Body of pancreas (tissue), 4 donors: ENCODE measurements around the gene CLPX. TPM values are rescaled to one million over a fixed set of nuclear protein-coding genes. Genes with fewer than 3 reads are reported as not detected.
A peak's percentile ranks its signal among the peaks of the same experiment; 100 is the strongest.
"Not testable (repeated sequence)": the region's sequence is repeated elsewhere in the genome, so short reads cannot be mapped to it uniquely, and the experiment has no call there.

ENCODE experiments used
- ATAC-seq: fragments of 150-250 bp; one replicate; pipeline ENCODE4 v1.9.1; 2016
- DNase-seq, 4 donors: peaks; one replicate each; pipeline ENCODE4 v3.0.0-alpha.2; 2019
- H3K27ac ChIP-seq, 4 donors: fragments of 200-600 bp; sonication (generic); 1 replicate in 3 of 4; 2 replicates in 1 of 4; pipeline versions ENCODE4 v1.5.1 to v1.6.1; 2016 to 2019; ENCODE audit warnings: mild to moderate bottlenecking in 1 of 4, mixed read lengths in 1 of 4, moderate library complexity in 1 of 4
- H3K27me3 ChIP-seq, 2 donors: fragments of 200-600 bp; sonication (generic); one replicate each; pipeline ENCODE4 v1.6.0; 2016; ENCODE audit warnings: mild to moderate bottlenecking in 1 of 2
- H3K36me3 ChIP-seq, 2 donors: fragments of 200-600 bp; sonication (generic); replicated peaks in 1 of 2; 2 replicates each; pipeline ENCODE4 v1.5.1; 2016; ENCODE audit warnings: low read depth in 2 of 2; ENCODE audit not compliant: insufficient read depth in 1 of 2
- H3K4me1 ChIP-seq: fragments of 200-600 bp; sonication (generic); one replicate; pipeline ENCODE4 v1.6.0; 2016
- H3K4me3 ChIP-seq, 2 donors: fragments of 200-600 bp; sonication (generic); 1 replicate in 1 of 2; 2 replicates in 1 of 2; pipeline ENCODE4 v1.5.1; 2016 to 2019
- H3K9me3 ChIP-seq, 3 donors: fragments of 200-600 bp; sonication (generic); 1 replicate in 2 of 3; 2 replicates in 1 of 3; pipeline ENCODE4 v1.5.1; 2016
- POLR2A ChIP-seq, 3 donors: fragments of 450-650 bp; IDR thresholded peaks; one replicate each; pipeline ENCODE4 v1.6.1; 2016; ENCODE audit warnings: antibody characterized with exemption in 3 of 3, mild to moderate bottlenecking in 2 of 3
- WGBS, 2 donors: methylation state at CpG; one replicate each; pipeline ENCODE4 v1.1.5; 2017; 5-methylcytosine and 5-hydroxymethylcytosine counted together
- intact Hi-C: fragments of 100-400 bp; cut with DNase I; formaldehyde crosslinking; loops from one replicate; pipeline ENCODE4 v1.15.1; 2023
- total RNA-seq, 2 donors: library from RNA; depleted of rRNA; stranded (reverse); fragments of >200 nt; gene quantifications; one replicate each; pipeline ENCODE4 v1.1.0, GENCODE V29; 2016
- TF ChIP-seq, protein P1 (sequence below), 7 experiments: fragments of 450-650 bp in 4 of 7; fragments of 200-600 bp in 3 of 7; sonication (generic) in 3 of 7; IDR thresholded peaks; one replicate each; pipeline ENCODE4 v1.5.1; 2016 to 2019; ENCODE audit warnings: antibody characterized with exemption in 7 of 7

CLPX gene
- 10 to 100 TPM; 16.2 to 19.2 TPM for total RNA-seq

- intact Hi-C loops: no loop called here
- 0% methylated on average over 2 to 67 of the region's 70 CpGs for WGBS, 2 donors
- Histone ChIP-seq H3K9me3 (no peaks in the 10 kb centered on the region), H3K27me3 (no peaks in the 10 kb centered on the region), H3K36me3 (no peaks in the 10 kb centered on the region), H3K4me1 (peaks cover 22% of the 10 kb centered on the region), H3K27ac (peak within 1 kb of the TSS; percentile 91 to 99 (median 95)), H3K4me3 (peak within 1 kb of the TSS; percentile 93 to 97)
- peak; percentile 81 to 90 (median 87) for TF ChIP-seq POLR2A (IDR thresholded peaks at IDR 0.05)
- TF ChIP-seq, protein P1, sequence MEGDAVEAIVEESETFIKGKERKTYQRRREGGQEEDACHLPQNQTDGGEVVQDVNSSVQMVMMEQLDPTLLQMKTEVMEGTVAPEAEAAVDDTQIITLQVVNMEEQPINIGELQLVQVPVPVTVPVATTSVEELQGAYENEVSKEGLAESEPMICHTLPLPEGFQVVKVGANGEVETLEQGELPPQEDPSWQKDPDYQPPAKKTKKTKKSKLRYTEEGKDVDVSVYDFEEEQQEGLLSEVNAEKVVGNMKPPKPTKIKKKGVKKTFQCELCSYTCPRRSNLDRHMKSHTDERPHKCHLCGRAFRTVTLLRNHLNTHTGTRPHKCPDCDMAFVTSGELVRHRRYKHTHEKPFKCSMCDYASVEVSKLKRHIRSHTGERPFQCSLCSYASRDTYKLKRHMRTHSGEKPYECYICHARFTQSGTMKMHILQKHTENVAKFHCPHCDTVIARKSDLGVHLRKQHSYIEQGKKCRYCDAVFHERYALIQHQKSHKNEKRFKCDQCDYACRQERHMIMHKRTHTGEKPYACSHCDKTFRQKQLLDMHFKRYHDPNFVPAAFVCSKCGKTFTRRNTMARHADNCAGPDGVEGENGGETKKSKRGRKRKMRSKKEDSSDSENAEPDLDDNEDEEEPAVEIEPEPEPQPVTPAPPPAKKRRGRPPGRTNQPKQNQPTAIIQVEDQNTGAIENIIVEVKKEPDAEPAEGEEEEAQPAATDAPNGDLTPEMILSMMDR (IDR thresholded peaks at IDR 0.05): peak in 1 of 7 experiments; percentile 3
- ATAC-seq (peak; percentile 95), DNase-seq (peak; percentile 95 to 98 (median 97))
Measured at GRCh38 chr15:65184868-65185717, at the start of gene CLPX. TSS of gene CLPX (minus strand) at chr15:65185342. CDS start at chr15:65185153, 189 bp downstream.

GRCh38 chr15:65233696-65234095 is 48.6 kb upstream of the CLPX start:
- Histone ChIP-seq H3K4me1 (no peaks in the 10 kb centered on the region), H3K27me3 (no peaks in the 10 kb centered on the region), H3K36me3 (no peaks in the 10 kb centered on the region), H3K27ac (no peak overlapping the region), H3K4me3 (no peak overlapping the region), H3K9me3 (no peaks in the 10 kb centered on the region)
- 73 to 79% methylated on average over 5 of the region's 5 CpGs for WGBS, 2 donors
- intact Hi-C loops: no loop called here
- DNase-seq (no peak), ATAC-seq (no peak)
- TF ChIP-seq POLR2A (IDR thresholded peaks at IDR 0.05): no peak
- TF ChIP-seq, protein P1 (IDR thresholded peaks at IDR 0.05): no peak

GRCh38 chr15:65232520-65232919 is 47.4 kb upstream of the CLPX start:
- Histone ChIP-seq H3K36me3 (no peaks in the 10 kb centered on the region), H3K27ac (no peak overlapping the region), H3K9me3 (no peaks in the 10 kb centered on the region), H3K4me3 (no peak overlapping the region), H3K27me3 (no peaks in the 10 kb centered on the region), H3K4me1 (no peaks in the 10 kb centered on the region)
- ATAC-seq (no peak), DNase-seq (no peak)
- TF ChIP-seq, protein P1 (IDR thresholded peaks at IDR 0.05): no peak
- no peak for TF ChIP-seq POLR2A (IDR thresholded peaks at IDR 0.05)
- 81 to 93% methylated on average over 3 of the region's 3 CpGs for WGBS, 2 donors
- intact Hi-C loops: no loop called here

DNA sequence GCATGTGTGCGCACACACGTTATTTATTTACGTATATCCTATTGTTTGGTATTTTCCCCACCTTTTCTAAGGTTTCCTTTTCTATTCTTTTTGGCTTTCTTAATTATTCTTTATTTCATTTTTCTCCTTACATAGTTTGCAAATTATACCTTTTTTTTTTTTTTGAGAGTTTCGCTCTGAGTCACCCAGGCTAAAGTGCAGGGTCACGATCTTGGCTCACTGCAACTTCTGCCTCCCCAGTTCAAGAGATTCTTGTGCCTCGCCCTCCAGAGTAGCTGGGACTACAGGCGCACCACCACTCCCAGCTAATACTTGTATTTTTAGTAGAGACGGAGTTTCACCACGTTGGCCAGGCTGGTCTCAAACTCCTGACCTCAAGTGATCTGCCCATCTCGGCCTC is 46.2 kb upstream of the CLPX start:
- no peaks in the 10 kb centered on the region for H3K36me3 ChIP-seq
- WGBS, 2 donors: 91 to 94% methylated on average over 9 to 10 of the region's 10 CpGs
- no peaks in the 10 kb centered on the region for H3K9me3 ChIP-seq
- DNase-seq (no peak), ATAC-seq (no peak)
- no peaks in the 10 kb centered on the region for H3K27me3 ChIP-seq
- H3K4me3 ChIP-seq: no peak overlapping the region
- TF ChIP-seq, protein P1 (IDR thresholded peaks at IDR 0.05): no peak
- TF ChIP-seq POLR2A (IDR thresholded peaks at IDR 0.05): no peak
- intact Hi-C loops: no loop called here
- H3K4me1 ChIP-seq: no peaks in the 10 kb centered on the region
- no peak overlapping the region for H3K27ac ChIP-seq

- H3K4me1 ChIP-seq, intact Hi-C loops, ATAC-seq, H3K27me3 ChIP-seq, H3K4me3 ChIP-seq, H3K36me3 ChIP-seq, H3K9me3 ChIP-seq, DNase-seq, H3K27ac ChIP-seq: not testable (repeated sequence)
- WGBS, 2 donors: 71% methylated on average over 2 of the region's 10 CpGs; no CpG with 5 or more reads in 1 of the 2 donors
Measured at GRCh38 chr15:65226901-65227300, 41.8 kb upstream of the CLPX start.
